B cell (primary cell): ENCODE results near the gene RBM28. TPM values are rescaled to one million over a fixed set of nuclear protein-coding genes. Genes with fewer than 3 reads are reported as not detected.
A peak's percentile ranks its signal among the peaks of the same experiment; 100 is the strongest.

ENCODE experiments used
- ATAC-seq: fragments of 200-7000 bp; cut with Tn5 transposase; one replicate; pipeline ENCODE4 v1.10.0; 2021; ENCODE audit warnings: low read depth, mild to moderate bottlenecking, moderate number of reproducible peaks, moderate library complexity
- CTCF ChIA-PET: fragments of 350-600 bp; sonication (Branson Sonifier 250); formaldehyde crosslinking; loops from one replicate; lab custom pipeline; 2021; ENCODE audit warnings: antibody characterized with exemption, inconsistent platforms; lab: Charles Lee
- POLR2A ChIA-PET: fragments of 350-600 bp; sonication (Branson Sonifier 250); formaldehyde crosslinking; loops from one replicate; lab custom pipeline; 2021; ENCODE audit warnings: antibody characterized with exemption; lab: Charles Lee
- DNase-seq: peaks from one replicate; pipeline ENCODE4 v3.0.0; 2013
- H2AFZ ChIP-seq: 2 replicates; pipeline ENCODE4 v1.6.1; 2012; ENCODE audit warnings: mild to moderate bottlenecking, low read depth, low read length; ENCODE audit not compliant: insufficient read depth, poor library complexity, severe bottlenecking
- H3K27ac ChIP-seq, 2 donors: 1 replicate in 1 of 2; 2 replicates in 1 of 2; pipeline ENCODE4 v1.5.1; 2012 to 2013; ENCODE audit warnings: low read length in 2 of 2, mild to moderate bottlenecking in 2 of 2, moderate library complexity in 1 of 2
- H3K27me3 ChIP-seq, 4 experiments: fragments of 200-600 bp in 1 of 4; sonication (generic) in 1 of 4; replicated peaks in 1 of 4; 1 replicate in 2 of 4; 2 replicates in 2 of 4; pipeline versions ENCODE4 v1.6.1 to v1.7.0; 2013 to 2016; ENCODE audit warnings: low read length in 3 of 4, mild to moderate bottlenecking in 2 of 4, mixed read lengths in 1 of 4, moderate library complexity in 1 of 4; ENCODE audit not compliant: insufficient read depth in 4 of 4, control insufficient read depth in 3 of 4; ENCODE audit errors: control extremely low read depth in 1 of 4
- H3K36me3 ChIP-seq, 2 experiments: replicated peaks in 1 of 2; 1 replicate in 1 of 2; 2 replicates in 1 of 2; pipeline versions ENCODE4 v1.6.1 to v1.7.1; 2013; ENCODE audit warnings: low read length in 1 of 2; ENCODE audit not compliant: insufficient read depth in 2 of 2, control insufficient read depth in 1 of 2; ENCODE audit errors: control extremely low read depth in 1 of 2, extremely low read depth in 1 of 2
- H3K4me1 ChIP-seq, 2 donors: fragments of 200-600 bp in 1 of 2; sonication (generic) in 1 of 2; 1 replicate in 1 of 2; 2 replicates in 1 of 2; pipeline versions ENCODE4 v1.5.1 to v1.6.1; 2013 to 2017; ENCODE audit warnings: low read length in 2 of 2; ENCODE audit not compliant: control insufficient read depth in 2 of 2, insufficient read depth in 2 of 2
- H3K4me2 ChIP-seq: replicated peaks from 2 replicates; pipeline ENCODE3; 2012; ENCODE audit warnings: mild to moderate bottlenecking, low read depth, low read length; ENCODE audit not compliant: poor library complexity, severe bottlenecking
- H3K4me3 ChIP-seq, 5 experiments: fragments of 200-600 bp in 1 of 5; sonication (generic) in 1 of 5; 1 replicate in 3 of 5; 2 replicates in 2 of 5; pipeline versions ENCODE4 v1.5.1 to v1.7.0; 2011 to 2016; ENCODE audit warnings: low read length in 4 of 5, mild to moderate bottlenecking in 4 of 5, low read depth in 2 of 5, control low read depth in 1 of 5, moderate library complexity in 1 of 5; ENCODE audit not compliant: insufficient read depth in 1 of 5; ENCODE audit errors: control extremely low read depth in 1 of 5, extremely low read depth in 1 of 5
- H3K79me2 ChIP-seq: fragments of 200-600 bp; sonication (generic); one replicate; pipeline ENCODE4 v1.6.0; 2016; ENCODE audit warnings: low read length; ENCODE audit not compliant: control insufficient read depth, insufficient read depth
- H3K9ac ChIP-seq: fragments of 200-600 bp; sonication (generic); 2 replicates; pipeline ENCODE4 v1.6.1; 2017; ENCODE audit warnings: mild to moderate bottlenecking, low read length, moderate library complexity
- H3K9me3 ChIP-seq, 3 donors: one replicate each; pipeline versions ENCODE4 v1.6.1 to v1.7.1; 2013; ENCODE audit warnings: low read length in 2 of 3; ENCODE audit not compliant: control insufficient read depth in 2 of 3, insufficient read depth in 1 of 3; ENCODE audit errors: control extremely low read depth in 1 of 3
- H4K20me1 ChIP-seq: 2 replicates; pipeline ENCODE4 v1.6.0; 2012; ENCODE audit warnings: mild to moderate bottlenecking, low read length; ENCODE audit not compliant: insufficient read depth, control insufficient read depth, poor library complexity, severe bottlenecking
- H3K27ac Mint-ChIP-seq: one replicate; pipeline ENCODE4 v1.8.0; 2021; ENCODE audit warnings: mixed read lengths
- H3K27me3 Mint-ChIP-seq: one replicate; pipeline ENCODE4 v1.8.0; 2021; ENCODE audit warnings: mixed read lengths
- H3K4me1 Mint-ChIP-seq: one replicate; pipeline ENCODE4 v1.8.0; 2021; ENCODE audit warnings: mixed read lengths
- H3K4me3 Mint-ChIP-seq: one replicate; pipeline ENCODE4 v1.8.0; 2021; ENCODE audit warnings: mixed read lengths
- H3K9me3 Mint-ChIP-seq: one replicate; pipeline ENCODE4 v1.8.0; 2022; ENCODE audit warnings: mixed read lengths; ENCODE audit not compliant: insufficient read depth
- EZH2 ChIP-seq: IDR thresholded peaks from 2 replicates; pipeline ENCODE4 v1.6.1; 2012; ENCODE audit warnings: borderline replicate concordance, low read depth, mild to moderate bottlenecking, moderate library complexity, low read length; ENCODE audit not compliant: insufficient read depth, poor library complexity, severe bottlenecking
- WGBS: methylation state at CpG from one replicate; pipeline ENCODE4 v1.1.5; 2013; ENCODE audit warnings: missing lambda C conversion rate; ENCODE audit not compliant: insufficient coverage; 5-methylcytosine and 5-hydroxymethylcytosine counted together
- intact Hi-C: fragments of 100-400 bp; cut with micrococcal nuclease; formaldehyde crosslinking; loops from one replicate; pipeline ENCODE4 v1.10.0; 2022
- polyA plus RNA-seq: library from polyadenylated mRNA; depleted of rRNA; stranded (reverse); fragments of >200 nt; gene quantifications from 2 replicates; pipeline ENCODE4 v1.2.3, GENCODE V29; 2012
- total RNA-seq, 2 donors: library from RNA; stranded (reverse); fragments of 120-200 nt in 1 of 2; gene quantifications; 1 replicate in 1 of 2; 2 replicates in 1 of 2; pipeline versions ENCODE4 v1.2.3 to v1.2.4, GENCODE V29; 2013 to 2022
- TF ChIP-seq, protein P1 (sequence below): fragments of 200-600 bp; IDR thresholded peaks from one replicate; pipeline ENCODE4 v1.8.0; 2022; ENCODE audit warnings: antibody characterized with exemption, mild to moderate bottlenecking

The RBM28 gene
- total and polyA plus RNA-seq, 2 donors (not counting 1 experiment from before 2014, with no cell fraction given) = 10.7 to 46.2 TPM

DNA sequence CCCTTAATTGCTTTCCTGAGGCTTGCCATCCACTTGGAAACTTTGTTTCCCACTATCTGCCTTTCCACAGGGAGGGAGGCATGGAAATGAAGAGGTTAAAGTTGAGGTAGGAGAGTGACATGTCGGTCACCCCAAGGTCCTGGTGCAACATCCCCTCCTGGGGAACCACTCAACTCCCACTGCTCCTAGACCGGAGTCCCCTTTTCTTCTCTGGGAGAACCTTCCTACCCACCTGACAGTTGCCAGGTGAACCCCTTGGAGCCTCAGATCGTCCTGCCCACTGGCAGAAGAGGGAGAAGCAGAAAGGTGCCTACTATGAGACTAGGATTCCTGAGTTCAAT is 44.4 kb upstream of the RBM28 start:
- Histone ChIP-seq H3K79me2 (no peaks in the 10 kb centered on the region), H3K36me3 (peaks cover 0 to 5% of the 10 kb centered on the region in 2 experiments), H3K4me2 (no peak overlapping the region), H3K27me3 (peaks cover 0 to 11% (median 3%) of the 10 kb centered on the region in 4 experiments), H3K27ac (no peak overlapping the region), H3K4me1 (peaks cover 0 to 7% of the 10 kb centered on the region in 2 donors), H3K4me3 (no peak overlapping the region), H4K20me1 (no peaks in the 10 kb centered on the region), H3K9ac (no peak overlapping the region), H2AFZ (peak overlapping the region; percentile 2), H3K9me3 (no peaks in the 10 kb centered on the region)
- DNase-seq (no peak), ATAC-seq (no peak)
- no peak for TF ChIP-seq EZH2
- TF ChIP-seq, protein P1, sequence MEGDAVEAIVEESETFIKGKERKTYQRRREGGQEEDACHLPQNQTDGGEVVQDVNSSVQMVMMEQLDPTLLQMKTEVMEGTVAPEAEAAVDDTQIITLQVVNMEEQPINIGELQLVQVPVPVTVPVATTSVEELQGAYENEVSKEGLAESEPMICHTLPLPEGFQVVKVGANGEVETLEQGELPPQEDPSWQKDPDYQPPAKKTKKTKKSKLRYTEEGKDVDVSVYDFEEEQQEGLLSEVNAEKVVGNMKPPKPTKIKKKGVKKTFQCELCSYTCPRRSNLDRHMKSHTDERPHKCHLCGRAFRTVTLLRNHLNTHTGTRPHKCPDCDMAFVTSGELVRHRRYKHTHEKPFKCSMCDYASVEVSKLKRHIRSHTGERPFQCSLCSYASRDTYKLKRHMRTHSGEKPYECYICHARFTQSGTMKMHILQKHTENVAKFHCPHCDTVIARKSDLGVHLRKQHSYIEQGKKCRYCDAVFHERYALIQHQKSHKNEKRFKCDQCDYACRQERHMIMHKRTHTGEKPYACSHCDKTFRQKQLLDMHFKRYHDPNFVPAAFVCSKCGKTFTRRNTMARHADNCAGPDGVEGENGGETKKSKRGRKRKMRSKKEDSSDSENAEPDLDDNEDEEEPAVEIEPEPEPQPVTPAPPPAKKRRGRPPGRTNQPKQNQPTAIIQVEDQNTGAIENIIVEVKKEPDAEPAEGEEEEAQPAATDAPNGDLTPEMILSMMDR = no peak
- 100% methylated on average over 1 of the region's 3 CpGs for WGBS
- Mint-ChIP-seq H3K9me3 (no peaks in the 10 kb centered on the region), H3K4me1 (peaks cover 6% of the 10 kb centered on the region), H3K27me3 (no peaks in the 10 kb centered on the region), H3K4me3 (no peak overlapping the region), H3K27ac (no peak overlapping the region)
- CTCF ChIA-PET = interaction anchor here (0.5 to 3.4 kb wide), 23 partner anchors 9 to 682 kb away, joined by 3 to 32 read pairs (median 5); partner anchors contain the start of genes HILPDA and RBM28
- POLR2A ChIA-PET = no interaction called here
- intact Hi-C loops = loop anchor here (5.0 kb wide), 1 partner anchor 831 kb away; no protein-coding TSS in a partner anchor
